ENCODE results near the gene CLEC16A.
"Not testable (repeated sequence)": the region's sequence is repeated elsewhere in the genome, so short reads cannot be mapped to it uniquely, and the experiment has no call there.

The CLEC16A gene

DNA sequence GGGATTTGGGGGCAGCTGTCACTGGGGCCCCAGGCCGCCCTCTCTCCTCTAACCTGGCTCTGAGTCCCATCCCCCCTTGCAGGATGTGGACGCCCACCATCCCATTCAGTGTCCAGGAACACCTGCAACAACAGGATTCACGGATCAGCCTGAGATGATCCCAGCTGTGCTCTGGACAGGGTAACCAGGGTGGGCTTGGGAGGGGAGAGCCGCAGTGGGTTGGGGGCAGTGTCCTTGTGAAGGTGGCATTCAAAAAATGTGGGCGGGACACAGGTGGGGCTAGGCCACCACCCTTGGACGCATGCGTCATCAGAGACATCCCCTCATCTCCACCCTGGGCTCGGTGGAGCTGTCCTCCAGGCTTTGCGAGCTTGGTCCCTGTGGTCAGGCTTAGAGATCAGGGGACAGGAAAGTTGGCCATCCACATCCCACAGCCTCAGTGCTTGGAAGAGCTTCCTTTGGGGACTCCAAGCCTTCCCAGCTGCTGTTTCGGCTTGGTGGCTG, 21.2 kb upstream of the CLEC16A start:
- no peak for DNase-seq (ENCODE audit: low read depth in 2 of 3, low spot score in 2 of 3)

DNA sequence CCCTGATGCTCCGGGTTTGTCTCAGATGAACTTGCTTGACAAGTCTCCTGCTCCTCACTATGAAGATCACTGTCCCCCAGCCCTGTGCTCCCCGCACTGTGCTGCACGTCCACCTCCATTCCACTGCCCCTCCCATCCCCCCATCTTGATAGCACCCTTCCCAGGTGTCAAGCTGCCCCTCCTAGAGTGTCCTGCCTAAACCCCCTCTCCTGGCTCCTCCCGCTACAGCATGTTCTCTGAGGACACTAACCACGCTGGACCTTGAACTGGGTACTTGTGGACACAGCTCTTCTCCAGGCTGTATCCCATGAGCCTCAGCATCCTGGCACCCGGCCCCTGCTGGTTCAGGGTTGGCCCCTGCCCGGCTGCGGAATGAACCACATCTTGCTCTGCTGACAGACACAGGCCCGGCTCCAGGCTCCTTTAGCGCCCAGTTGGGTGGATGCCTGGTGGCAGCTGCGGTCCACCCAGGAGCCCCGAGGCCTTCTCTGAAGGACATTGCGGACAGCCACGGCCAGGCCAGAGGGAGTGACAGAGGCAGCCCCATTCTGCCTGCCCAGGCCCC, 20.6 kb upstream of the CLEC16A start:
- DNase-seq (ENCODE audit: low read depth in 2 of 3, low spot score in 2 of 3), result no peak

DNA sequence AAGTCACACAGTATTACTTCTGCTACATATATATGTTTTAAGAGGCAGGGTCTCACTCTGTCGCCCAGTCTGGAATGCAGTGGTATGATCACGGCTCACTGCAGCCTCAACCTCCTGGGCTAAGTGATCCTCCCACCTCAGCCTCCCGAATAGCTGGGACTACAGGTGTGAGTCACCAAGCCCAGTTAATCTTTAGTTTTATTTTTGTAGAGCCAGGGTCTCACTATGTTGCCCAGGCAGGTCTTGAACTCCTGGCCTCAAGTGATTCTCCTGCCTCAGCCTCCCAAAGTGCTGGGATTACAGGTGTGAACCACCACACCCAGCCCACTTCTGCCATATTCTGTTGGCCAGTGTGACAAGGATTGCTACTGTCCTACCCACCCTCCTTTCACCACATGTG, 19.1 kb upstream of the CLEC16A start:
- not testable (repeated sequence) for DNase-seq (ENCODE audit: low read depth in 2 of 3, low spot score in 2 of 3)

DNA sequence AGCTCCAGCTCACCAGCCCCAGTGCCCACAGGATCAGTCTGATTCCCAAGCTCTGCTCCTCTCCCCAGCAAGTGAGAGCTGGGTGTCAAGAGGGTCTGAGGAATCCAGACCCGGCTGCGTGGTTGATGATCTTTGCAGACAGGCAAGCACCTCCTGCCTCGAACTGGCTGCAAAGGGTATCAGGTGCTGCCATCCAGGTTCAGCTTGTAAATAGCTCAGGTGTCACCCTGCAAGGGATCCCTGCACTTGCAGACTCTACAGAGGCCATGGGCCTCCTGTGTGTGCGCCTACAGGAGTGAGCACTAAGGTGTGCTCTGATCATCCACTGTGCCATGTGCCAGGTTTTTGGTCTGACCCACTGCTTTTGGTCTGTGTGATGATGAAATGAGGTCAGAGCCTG, 18.3 kb upstream of the CLEC16A start:
- no peak for DNase-seq (ENCODE audit: low read depth in 2 of 3, low spot score in 2 of 3)

DNA sequence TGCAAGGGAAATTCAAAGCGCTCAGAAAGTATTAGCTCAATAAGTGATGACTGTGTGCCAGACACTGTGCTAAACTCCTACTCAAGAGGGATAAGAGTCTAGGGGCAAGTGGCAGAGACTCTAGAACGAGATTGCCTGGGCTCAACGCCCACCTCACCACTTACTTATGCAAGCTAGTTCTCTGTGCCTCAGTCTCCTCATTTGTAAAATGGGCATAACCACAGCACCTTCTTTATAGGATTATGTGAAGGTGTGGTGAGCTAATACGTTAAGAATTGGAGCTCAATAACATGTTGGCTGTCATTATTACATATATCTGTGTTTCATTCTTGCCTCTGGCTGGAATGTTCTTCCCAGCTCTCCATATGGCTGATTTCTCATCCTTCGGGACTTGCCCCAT, 17.5 kb upstream of the CLEC16A start:
- no peak for DNase-seq (ENCODE audit: low read depth in 2 of 3, low spot score in 2 of 3)

DNA sequence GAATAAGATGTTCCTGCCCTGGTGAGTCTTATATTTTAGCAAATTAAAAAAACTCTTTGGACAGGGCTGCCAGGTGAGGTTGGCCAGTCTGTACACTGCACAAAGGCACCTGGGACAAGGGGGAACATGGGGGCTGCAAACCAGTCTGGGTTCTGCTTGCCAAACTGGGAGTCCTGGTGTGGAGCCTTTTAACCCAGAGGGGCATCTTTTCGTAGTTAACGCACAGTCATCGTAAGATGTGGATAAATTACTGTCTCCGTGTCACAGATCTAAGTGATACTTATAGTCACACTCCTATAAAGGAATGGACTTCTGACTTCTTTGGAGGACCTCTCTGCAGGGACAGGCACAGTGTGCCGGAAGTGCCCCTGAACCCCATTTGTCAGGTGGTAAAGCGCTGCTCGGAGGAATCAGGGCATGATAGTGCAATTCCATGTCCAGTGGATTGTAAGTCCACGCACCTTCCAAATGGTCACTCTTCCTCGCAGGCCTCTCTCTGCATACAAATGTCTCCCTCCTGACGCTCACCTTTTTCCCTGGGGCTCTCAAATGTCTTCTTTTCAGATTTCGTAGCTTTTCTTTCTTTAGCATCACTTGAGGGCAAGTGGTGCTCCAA, 16.8 kb upstream of the CLEC16A start:
- DNase-seq (ENCODE audit: low read depth in 2 of 3, low spot score in 2 of 3), result no peak

DNA sequence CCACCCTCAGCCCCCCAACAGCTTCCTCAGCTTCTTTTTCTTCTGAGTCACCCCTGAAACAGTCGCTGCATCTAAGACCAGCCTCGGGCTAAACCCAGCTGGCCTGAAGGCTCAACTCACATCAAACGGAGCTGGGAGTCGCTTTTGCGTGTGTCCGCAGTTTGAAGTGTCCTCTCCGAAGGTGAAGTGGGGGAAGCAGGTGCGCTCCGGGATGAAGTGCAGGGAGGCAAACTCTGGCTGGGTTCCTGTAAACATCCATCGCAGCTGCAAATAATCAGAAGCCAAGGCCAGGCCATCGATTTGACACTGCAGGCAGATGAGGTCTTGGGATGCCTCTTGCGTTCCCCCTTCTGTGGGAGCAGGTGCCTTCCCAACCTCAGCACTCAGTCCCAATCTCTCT, 15.3 kb upstream of the CLEC16A start:
- DNase-seq (ENCODE audit: low read depth in 2 of 3, low spot score in 2 of 3), result not testable (repeated sequence)

DNA sequence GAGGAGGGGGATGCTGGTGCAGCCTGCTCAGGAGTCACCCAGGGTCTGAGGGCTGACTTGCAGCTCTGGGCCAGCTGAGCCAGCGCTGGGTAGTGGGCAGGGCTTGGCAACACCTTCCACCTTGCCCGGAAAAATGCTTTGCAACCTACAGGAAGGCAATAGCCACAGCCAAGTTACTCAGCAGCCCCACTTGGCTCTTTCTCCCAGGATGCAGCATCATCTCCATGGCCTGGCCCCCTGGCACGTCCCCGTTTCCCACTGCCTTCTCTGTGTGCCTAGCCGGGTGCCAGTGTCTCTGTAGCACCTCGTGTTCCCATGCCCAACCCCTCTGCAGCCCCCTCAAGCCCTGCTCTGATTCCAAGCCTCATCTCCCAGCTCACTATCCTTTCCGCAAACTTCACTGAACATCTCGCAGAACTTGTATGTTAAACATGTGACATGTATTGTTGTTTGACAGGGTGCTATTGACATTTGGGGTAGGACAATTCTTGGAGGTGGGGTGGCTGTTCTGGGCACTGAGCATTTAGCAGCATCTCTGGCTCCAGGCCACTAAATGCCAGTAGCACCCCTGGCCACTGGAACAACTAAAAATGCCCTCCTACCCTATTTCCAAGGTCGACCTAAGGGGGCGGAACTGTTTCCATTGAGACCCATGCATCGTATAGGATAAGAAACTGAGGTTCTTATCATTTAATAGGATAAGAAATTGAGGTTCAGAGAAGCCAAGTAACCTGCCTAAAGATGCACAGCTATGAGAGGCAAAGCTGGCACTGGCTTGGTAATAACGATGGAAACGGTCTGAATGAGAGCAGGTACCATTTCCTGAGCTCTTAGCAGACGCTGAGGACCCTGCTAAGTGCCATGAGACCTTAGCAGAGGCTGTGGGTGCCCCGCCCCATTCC, 14.3 kb upstream of the CLEC16A start:
- DNase-seq (ENCODE audit: low read depth in 2 of 3, low spot score in 2 of 3), result no peak

DNA sequence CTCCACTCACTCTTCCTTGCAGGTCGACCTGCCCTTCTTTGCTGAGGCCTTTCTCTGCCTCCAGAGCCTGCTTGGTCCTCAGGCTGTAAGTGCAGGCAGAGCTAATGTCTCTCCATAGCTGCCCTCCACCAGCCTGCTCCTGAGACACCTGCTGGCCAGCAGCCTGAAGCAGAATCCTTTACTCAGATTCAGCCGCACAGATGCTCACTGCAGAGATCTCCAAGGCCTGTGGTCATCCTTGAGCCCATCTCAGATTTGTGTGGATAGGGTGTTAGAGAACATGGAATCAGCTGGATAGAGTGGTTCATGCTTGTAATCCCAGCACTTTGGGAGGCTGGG, 13.6 kb upstream of the CLEC16A start:
- DNase-seq (ENCODE audit: low read depth in 2 of 3, low spot score in 2 of 3), result no peak

DNA sequence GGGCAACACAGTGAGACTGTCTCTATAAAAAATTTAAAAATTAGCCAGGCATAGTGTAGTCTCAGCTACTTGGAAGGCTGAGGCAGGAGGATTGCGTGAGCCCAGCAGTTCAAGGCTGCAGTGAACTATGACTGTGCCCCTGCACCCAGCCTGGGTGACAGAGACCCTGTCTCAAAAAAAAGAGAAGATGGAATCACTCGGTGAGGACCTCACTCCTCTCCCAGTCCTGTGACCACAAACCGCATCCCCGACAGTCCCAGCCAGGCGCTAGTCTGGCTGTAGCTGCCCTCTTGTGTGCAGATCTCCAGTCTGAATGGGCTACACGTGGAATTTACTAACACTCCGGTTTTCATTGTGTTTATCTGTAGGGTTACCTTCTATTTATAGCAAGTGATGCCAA, 13.2 kb upstream of the CLEC16A start:
- DNase-seq (ENCODE audit: low read depth in 2 of 3, low spot score in 2 of 3), result no peak

DNA sequence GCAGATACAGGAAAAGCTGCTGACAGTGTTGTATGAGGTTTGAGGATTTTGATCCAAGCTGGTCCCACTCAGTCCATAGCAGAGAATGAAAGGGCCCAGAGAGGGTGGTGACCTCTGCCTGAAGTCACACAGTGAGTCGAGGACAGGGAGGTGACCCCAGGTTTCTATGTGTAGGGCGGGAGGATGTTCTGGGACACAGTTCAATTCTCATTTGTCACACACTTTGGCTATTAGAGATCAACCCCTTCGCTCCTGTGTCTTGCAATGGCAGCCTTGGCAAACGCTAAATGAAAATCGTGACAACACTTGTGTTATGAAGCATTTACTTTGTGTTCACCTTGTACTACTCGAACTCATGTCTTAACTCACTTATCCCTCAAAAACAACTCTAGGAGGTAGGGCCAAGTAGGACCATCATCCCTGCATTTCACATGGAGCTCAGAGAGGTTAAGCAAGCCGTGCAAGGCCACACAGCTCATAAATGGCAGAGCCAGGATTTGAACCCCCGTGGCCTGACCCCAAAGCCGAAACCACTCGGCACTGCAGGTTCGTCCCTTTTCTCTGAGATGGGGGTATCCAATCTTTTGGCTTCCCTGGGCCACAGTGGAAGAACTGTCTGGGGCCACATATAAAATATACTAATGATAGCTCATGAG, 12.3 kb upstream of the CLEC16A start:
- no peak for DNase-seq (ENCODE audit: low read depth in 2 of 3, low spot score in 2 of 3)

DNA sequence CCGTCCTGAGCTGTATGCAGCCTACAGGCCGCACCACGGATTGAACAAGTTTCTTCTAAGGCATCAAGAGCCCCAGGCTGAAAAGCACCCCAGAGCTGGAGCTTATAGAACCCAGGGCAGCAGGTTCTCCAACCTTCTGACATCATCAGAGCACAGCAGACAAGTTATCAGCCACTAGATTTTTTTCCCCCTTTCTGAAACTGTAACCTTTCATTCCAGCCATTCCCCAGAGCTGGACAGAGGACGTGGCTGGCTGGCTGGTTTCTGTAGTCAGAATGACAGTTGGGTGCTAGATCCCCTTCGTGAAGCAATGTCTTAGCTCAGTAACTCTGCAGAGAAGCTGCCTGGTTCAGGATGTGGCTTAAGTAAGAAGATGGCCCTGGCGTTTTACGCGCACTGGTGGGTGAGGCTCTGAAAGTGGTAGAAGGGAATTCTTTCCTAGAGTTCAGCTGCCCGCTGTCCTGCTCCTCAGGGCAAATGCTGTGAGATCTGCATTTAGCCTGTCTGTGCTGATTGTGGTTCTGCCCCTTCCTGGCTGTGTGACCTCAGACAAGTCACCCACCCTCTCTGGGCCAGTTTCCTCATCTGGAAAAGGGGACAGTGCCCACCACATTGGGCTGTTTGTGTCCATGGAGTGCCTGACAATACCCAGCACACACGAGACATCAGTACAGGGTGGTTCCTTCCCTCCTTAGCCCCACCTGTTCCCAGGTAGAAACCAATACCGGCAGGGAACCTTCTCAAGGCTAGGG, 11.2 kb upstream of the CLEC16A start:
- DNase-seq (ENCODE audit: low read depth in 2 of 3, low spot score in 2 of 3), result no peak

DNA sequence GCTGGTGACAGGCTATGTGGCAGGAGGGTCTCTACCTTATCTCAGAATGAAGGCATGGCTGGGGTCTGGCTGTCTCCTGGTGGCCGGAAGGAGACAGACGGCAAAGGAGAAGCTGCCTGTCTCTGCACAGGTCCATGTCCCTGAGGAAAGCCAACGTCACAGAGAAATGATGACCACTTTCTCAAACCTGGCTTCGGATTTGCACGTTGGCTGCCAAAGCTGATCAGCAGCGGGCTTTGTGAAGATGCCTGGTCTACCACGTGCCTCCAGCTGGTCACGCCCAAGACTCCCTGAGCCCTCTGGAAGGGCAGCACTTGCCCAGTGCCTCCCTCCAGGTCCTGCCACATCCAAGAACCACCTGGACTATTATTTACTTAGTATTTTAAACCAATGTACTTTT, 10.5 kb upstream of the CLEC16A start:
- DNase-seq (ENCODE audit: low read depth in 2 of 3, low spot score in 2 of 3), result no peak

DNA sequence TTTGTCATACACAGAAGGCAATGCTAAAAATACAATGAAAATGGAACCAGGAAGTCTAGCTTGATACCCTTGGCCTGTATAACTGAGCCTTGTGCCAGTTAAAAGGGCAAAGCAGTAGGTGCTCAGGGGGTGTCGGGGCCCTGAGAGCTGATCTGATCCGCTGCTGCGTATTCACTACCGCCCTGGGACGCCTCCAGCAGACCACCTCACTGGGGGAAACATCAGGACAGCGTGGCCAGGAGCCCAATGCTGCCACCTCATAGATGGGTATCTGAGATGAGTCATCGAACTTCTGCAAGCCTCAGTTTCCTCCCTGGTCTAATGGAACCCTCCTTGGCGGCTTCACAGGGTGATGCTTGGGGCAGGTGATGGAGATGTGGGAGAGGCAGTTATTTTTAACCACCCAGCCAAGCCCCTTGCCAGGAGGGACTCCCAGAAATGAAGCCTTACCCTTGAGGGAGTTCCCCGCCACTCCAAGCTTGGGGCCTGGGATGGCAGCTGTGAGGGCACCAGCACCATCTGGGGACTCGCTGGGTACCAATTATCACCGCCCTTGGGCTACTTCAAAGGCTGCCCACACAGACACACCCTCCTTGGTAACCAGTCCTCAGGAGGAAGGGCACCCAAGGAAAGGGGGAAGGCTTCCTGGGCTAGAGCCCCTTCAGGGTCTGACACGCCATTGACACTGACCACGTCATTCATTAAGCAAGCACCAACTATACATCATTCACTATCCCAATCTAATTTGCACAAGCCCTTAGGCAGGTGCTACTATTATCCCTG, 9.8 kb upstream of the CLEC16A start:
- DNase-seq (ENCODE audit: low read depth in 2 of 3, low spot score in 2 of 3), result no peak

DNA sequence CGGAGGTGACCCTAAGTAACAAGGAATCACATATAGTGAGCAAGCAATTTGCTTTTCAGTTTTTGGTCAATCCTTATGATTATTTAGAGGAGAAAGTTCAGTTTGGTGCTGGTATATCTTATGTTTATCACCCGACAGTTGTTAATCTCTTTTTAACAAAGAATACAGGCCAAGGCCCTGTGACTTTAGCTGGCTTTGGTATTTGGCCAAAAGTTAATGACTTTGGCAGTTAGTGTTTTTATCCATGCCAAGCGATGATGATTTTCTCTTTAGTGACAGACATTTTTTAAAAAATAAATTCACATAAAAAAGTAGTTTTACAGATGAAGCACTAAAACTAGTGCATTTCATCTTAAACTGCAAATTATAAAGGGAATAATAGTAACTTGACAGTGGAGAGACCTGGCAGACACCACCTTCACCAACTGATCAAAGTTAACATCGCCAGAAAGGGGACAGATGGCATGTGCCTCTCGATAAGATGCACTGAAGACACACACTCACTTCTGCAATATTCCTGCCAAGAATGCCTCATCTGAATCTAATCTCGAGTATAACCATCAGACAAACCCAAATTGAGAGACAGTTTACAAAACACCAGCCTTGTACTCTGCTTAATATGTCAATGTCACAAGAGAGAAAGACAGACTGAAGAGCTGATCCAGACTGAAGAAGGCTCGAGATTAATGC, 9.0 kb upstream of the CLEC16A start:
- DNase-seq (ENCODE audit: low read depth in 2 of 3, low spot score in 2 of 3), result no peak

DNA sequence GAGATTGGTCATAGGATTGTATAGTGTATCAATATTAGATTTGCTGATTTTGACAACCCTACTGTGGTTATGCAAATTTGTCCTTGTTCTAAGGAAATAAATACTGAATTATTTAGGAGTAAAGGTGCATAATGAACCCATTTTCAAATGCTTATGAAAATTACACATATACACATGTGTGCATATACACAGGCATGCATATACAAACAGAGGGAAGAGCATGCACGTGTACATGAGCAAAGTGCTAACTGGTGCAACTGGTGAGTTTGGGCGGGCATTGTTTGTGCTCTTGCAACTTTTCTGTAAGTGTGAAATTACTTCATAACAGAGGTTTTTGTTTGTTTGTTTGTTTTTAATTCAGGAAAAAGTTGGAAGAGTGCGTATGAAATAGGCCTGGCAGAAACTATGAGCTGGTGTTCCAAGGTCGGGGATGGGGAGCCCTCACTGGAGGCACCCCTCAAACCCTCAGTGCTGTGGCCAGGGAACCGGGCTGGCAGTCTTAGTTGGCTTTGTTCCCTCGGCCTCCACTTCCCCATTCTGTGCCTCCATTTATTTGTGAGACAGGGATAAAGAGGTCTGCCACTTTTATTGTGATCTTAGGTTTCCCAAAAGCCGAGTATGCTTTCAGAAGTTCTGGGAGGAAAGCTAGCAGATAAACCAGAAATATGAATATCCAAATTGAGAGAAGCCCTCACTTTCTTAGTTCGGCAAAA, 7.9 kb upstream of the CLEC16A start:
- DNase-seq (ENCODE audit: low read depth in 2 of 3, low spot score in 2 of 3), result no peak

DNA sequence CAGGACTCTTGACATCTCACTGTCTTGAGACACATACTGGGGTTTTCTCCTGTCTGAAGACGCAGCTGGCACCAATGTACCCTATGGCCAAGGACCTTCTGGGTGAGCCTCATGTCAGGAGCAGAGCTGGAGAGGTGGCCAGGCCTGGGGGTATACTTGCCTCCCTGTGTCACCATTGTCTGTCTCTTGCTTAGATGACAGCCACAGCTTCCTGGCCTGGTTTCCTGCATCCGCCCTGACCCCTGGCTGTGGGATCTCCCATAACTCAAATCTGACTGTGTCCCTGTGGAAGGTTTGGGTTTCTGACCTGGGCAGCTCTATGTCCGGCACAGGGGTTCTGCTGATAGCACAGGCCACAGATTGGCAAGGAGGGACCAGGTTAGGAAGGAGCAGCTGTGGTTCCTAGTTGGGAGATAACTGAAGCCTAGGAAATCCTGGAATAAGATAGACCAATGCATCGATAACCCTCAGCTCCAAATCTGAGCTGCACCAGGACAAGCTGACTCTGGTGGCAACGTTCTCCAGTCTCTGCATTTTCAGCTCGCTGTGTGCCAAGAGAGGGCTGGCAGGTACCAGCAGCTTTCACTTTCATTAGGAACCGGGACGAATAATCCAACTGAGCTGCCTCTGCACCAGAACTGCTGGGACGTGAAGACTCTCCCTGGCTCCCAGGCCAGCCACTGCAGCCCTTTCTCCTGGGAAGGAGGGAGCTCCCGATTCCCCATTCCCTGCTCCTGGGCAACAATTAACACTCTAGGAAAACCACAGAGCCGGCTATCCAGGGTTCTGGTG, 7.1 kb upstream of the CLEC16A start:
- DNase-seq (ENCODE audit: low read depth in 2 of 3, low spot score in 2 of 3), result no peak

DNA sequence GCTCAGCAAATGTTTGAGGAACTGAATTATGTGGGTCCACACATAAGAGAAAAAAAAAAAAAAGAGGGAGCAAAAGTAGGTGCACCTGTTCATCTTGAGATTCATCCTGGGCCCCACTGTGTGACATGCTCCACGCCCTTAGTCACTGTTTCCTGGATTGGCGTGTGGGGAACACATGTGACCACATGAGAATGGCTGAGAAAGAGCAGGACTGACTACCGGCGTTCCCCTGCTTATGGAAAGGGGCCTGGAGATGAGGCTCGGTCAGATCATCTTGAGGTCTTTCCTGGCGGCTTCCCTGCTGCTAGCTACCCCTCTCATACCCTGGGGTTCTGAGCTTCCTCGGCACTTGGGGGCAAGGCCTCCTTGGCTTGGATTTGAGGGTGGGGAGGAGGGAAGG, 6.0 kb upstream of the CLEC16A start:
- no peak for DNase-seq (ENCODE audit: low read depth in 2 of 3, low spot score in 2 of 3)
